Bone marrow (tissue), 2 donors: Measurements from ENCODE around the gene FGF23.
"Not testable (repeated sequence)": the region's sequence is repeated elsewhere in the genome, so short reads cannot be mapped to it uniquely, and the experiment has no call there.

ENCODE experiments used
- DNase-seq, 2 donors: peaks; one replicate each; lab custom pipeline; 2025; lab: John Stamatoyannopoulos, UW

The FGF23 gene

DNA sequence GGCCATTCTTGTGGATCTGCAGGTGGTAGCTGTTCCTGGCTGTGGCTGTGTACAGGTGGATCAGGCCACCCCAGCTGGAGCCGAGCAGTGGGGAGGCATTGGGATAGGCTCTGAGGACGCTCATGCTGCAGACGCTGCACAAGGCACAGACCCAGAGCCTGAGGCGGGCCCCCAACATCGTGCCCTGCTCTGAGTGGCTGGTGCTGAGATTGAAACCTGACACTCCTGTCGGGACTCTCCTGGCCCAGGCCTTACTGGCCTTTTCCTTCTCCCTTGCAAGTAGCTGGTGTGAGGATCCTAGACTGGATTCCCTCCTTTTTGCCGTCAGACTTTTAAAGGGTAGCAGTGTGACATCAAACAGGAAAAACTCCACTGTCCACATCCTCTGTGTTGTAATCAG is at the start of gene FGF23:
FGF23 (minus strand) TSS at position 308 of the 400 bp plus-strand sequence; CDS start at position 178, 130 bp downstream.
- DNase-seq = no peak

DNA sequence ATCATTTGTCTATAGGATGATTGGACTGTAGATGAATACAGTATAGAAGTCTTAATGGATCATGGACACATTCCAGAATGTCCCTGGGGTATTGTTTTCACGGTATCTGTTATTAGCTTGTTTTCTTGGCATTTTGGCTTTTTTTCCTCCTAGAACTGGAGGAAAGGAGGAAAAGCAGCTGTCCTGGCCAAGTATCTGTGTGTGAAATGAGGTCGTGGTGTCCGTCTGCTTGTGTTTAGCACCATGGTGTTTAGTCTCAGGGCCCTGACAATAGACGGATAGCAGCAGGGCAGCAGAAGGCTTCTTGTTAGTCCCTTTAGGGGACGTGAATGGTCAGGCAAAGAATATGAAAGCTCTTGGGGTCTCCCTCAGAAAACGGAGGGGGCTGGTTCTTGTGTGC is 44.9 kb upstream of the FGF23 start:
- no peak for DNase-seq

DNA sequence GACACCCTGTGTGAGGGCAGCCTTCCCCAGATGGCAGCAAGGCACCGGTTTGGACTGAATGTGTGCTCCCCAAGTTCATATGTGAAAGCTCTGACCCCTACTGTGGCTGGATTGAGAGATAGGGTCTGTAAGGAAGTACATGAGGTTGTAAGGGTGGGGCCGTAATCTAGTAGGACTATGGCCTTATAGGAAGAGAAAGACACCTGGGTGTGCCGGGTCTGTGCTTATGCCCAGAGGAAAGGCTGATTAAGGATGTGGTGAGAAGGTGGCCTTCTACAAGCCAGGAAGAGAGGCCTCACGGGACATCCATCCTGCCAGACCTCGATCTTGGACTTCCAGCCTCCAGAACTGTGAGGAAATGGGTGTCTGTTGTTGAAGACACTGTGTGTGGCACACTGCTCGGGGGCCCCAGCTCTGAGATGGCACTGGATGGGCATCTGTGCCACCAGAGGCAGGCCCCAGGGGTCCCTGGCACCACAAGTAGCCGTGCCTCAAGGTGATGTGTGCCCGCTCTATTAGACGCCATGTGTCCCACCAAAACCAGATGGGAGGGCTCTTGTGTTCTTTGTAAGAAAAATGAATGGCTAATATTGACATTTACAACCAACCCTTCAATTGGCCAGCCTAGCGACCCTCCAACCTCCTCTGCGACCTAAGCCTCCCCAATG is 44.1 kb upstream of the FGF23 start:
- DNase-seq = no peak

DNA sequence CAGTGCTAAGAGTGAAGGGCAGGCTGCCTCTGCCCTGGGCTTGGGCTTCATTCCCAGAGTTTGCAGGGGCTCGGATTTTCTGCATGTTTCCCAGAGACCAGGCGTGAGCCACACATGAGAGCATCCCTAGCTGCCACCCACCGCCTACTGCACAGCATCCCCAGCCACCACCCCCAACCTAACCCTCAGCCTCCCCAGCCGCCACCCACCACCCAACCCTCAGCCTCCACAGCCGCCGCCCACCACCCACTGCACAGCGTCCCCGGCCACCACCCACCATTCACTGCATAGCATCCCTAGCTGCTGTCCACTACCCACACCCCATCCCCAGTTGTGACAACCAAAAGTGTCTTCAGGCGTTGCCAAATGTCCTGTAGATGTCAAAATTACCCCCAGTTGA is 43.5 kb upstream of the FGF23 start:
- no peak for DNase-seq

DNA sequence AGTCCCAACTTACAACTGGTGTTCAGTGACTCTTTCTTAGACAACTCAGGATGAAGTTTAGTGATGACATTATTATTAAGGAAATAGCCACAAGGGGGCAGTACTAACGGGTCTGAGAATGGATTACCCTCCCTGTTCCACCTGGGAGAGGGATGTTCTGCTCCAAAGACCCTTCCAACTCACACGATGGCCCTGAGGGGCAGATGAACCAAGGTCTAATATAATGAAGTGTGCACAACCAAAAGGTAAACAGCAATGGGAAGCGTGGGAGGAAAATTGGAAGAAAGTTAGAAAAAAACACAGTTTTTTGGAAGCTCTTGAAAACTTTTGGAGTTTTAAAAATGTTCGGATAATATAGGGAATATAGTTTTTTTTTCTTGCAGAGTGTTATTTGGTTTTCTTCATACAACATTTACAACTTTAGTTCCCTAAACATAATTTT is 42.1 kb upstream of the FGF23 start:
- peak in 1 of 2 donors; percentile 30 for DNase-seq

DNA sequence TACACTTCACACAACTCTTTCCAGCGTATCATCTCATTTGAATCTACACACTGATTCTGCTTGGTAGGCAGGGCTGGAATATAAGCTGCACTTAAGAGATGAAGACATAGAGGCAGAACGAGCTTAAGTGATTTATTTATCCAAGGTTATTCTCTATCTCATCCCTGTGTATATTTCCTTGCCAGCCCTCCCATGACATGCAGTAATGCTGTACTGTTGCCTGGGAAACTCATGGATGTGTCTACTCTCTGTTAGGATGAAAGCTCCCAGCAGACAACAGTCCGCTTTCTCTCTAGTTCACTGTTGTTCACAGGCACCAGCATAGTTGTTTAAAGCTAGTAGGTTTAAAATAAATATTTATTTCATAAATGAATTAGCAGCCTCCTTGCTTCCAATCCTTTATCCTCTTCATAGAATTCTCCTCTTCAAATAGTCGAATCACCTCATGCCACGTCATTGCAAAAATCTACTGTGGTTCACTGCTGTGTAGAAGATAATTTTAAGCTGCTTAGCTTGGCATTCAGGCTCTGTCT is 40.7 kb upstream of the FGF23 start:
- DNase-seq = no peak

DNA sequence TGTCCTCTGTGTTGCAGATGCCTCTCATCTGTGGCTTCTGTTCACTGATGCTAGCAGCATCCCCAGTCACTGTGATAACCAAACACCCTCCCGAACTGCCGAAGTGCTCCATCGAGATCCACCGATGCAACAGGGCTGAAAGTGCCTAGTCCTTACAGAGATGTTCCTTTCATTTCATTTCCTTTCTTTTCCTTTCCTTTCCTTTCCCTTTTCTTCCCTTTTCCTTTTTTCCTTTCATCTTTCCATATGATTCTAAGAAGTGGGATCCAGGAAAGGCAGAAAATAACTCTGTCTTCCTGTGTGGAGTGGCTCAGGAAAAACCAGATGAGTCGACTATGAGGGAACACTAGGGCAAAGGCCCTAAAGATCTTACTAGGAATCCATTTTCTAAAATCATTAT is 39.4 kb upstream of the FGF23 start:
- DNase-seq = no peak

DNA sequence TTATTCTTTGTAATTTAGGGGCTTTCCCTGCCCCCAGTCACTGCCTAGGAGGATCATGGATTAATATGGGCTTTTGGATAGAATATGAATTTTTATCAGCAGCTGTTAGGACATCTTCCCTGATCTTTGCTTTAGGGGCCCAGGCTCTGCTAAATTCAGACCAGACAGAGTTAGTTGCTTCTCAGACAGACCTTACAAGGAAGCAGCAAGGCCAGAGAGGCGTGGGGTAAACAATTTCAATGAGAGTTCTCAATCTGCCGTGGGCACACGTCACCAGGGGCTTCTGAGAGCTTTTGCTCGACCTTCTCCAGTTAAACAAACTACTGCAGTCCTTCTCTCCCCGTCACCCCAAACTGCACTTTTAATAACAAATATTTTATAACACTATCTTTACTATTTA is 38.4 kb upstream of the FGF23 start:
- DNase-seq = no peak

DNA sequence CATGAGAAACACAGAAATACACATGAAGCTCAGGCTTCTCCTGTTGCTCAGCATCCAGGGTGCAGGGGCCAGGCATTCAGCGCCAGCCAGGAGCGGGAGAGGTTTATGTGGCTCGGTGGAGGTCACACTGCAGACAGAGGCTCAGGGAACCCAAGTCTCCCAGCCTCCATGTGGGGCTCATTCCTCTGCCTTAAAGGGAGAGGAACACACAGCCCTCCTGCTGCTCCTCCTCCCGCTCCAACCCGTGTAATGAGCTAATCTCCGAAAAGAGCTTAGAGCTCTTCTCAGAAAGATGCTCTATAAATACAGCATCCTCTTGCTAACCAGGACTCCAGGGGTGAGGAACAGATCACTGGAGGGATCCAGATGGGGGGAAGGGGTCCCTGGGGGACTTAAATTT is 37.9 kb upstream of the FGF23 start:
- DNase-seq = no peak

DNA sequence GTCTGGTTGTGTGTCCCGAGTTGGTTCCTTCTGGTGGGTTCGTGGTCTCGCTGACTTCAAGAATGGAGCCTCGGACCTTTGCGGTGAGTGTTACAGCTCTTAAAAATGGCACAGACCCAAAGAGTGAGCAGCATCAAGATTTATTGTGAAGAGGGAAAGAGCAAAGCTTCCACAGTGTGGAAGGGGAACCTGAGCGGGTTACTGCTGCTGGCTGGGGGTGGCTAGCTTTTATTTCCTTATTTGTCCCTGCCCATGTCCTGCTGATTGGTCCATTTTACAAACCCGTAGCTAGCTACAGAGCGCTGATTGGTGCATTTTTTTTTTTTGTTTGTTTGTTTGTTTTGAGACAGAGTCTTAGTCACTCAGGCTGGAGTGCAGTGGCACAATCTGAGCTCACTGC is 36.8 kb upstream of the FGF23 start:
- no peak for DNase-seq

DNA sequence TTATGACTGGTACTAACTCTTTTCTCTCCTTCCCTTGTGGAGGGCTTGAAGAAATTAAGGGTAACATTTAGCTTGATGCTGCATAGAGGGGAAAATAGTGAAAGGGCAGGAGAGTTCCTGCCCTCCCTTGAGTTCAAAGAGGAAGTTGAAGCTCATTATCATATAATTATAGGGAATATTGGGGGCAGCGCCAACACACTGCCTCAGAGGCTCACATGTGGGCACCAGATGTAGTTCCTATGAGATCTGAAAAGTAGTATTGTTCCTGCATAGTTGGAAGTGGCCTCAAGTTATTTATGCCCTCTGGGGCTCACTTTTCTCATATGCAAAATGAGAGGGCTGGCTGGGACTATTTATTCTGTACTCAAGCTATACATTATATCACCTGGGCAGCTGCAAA is 33.0 kb upstream of the FGF23 start:
- DNase-seq = no peak

DNA sequence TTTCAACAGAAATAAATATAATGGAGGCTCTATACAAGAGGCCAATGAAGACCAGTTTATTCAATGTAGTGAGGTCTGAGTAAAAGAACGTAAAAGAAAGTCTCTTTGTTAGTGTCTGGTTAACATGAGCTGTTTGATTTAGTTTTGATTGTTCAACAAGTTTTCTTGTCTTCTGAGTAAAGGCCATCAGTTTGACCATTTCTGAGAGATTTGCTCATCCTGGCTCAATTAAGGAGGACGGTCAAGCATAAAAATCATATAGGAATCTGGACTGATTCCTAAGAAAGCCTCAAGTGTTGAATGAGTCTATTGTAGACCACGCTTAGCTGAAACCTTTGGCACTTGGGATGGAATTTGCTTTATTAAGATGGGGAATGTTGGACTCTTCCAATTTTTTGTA is 32.5 kb upstream of the FGF23 start:
- no peak for DNase-seq

DNA sequence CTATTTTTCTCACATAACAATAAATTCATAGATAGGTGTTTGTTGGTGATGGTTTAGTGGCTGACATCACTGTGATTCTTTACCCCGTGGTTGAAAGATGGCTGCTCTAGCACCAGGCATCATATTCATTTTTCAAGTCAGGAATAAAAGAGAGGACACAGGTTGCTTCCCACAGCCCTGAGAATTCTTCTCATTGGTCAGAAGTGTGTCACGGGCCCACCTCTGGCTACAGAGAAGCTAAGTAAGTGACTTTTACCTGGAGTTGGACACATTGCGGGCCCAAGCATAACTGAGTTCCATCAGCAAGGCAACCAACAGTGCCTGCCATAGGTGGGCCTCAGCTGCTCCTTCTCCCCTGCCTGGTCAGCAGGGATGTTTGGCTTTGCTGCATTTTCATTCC is 27.6 kb upstream of the FGF23 start:
- DNase-seq = no peak

DNA sequence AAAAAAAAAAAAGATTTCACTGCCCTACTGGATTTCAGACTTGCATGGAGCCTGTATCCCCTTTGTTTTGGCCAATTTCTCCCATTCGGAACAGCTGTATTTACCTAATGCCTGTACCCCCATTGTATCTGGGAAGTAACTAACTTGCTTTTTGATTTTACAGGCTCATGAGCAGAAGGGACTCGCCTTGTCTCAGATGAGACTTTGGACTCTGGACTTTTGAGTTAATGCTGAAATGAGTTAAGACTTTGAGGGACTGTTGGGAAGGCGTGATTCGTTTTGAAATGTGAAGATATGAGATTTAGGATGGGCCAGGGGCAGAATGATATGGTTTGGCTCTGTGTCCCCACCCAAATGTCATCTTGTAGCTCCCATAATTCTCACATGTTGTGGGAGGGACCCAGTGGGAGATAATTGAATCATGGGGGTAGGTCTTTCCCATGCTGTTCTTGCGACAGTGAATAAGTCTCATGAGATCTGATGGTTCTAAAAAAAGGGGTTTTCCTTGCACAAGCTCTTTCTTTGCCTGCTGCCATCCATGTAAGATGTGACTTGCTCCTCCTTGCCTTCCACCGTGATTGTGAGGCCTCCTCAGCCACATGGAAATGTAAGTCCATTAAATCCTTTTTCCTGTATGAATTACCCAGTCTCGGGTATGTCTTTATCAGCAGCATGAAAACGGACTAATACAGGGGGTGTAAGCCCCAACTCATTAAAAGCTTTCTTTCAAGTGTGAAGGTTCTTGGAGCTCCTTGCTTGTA is 25.5 kb upstream of the FGF23 start:
- DNase-seq = not testable (repeated sequence)

DNA sequence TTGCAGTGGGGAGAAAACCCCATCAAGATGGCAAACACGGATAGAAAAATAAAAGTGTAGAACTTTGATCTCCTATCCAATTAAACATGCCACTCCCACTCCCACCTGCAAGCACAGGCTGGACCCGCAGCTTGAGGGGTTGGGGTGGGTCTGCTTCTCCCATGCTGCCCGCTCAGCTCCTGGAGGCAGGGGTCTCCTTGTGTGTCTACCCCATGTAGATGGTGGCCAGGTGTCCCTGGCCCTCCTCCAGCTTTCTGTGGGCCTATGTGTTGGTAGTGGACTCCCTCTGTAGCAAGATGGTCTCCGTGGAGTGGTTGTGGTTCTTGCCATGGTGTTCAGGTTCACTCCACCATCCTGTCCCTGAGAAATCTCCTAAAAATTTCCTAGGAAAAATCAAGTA is 23.5 kb upstream of the FGF23 start:
- no peak for DNase-seq

DNA sequence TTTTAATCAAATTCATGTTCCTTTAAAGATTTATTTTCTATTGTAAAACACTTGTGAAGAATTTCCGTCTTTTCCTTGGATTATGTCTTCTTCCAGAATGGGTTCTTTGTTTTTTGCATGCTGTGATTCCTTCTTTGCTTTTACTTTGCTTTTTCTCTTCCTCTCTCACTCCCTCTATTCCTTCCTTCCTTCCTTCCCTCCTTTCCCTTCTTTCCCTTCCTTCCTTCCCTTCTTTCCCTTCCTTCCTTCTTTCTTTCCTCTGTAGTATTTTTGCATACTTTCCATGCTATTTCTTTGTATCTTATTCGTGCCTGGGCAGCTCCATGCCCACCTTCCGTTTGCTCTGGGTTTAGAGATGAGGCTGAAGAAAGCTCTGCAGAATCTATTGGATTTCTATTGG is 21.6 kb upstream of the FGF23 start:
- no peak for DNase-seq

DNA sequence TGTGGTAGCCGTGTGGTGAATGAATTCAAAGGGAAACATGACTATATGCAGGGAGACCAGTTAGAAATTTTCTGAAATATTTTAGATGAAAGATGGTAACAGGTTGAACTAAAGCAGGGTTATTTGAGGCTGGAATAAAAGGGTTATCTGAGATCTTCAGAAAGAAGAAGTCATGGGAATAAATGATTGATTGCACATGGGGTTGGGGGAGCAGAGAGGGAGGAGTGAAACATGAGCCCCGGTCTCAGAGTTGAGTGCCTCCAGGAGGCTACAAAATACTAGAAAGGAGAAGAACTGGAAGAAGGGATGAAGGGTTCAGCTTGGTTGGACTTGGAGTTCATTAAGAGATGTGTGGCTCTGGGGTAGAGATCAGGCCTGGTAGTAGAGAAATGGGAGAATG is 16.3 kb upstream of the FGF23 start:
- DNase-seq = peak in 1 of 2 donors; percentile 27

DNA sequence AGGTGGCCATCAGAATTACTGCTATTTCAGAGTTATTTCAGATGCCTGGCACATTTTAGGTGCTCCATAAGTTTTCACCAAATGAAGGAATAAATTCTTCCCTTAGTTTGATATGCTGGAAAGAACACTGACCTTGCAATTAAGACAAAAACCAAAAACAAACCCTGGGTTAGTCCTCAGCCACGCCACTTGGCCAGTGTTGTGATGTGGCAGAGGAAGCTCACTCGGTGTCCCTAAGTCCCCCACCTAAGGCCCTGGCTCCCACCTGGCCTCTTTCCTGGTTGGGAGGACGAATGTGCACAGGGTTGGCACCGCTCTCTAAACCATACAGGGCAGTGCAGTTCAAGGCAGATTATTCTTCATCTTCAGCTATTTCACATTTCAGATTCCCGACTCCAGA is 13.7 kb upstream of the FGF23 start:
- no peak for DNase-seq

DNA sequence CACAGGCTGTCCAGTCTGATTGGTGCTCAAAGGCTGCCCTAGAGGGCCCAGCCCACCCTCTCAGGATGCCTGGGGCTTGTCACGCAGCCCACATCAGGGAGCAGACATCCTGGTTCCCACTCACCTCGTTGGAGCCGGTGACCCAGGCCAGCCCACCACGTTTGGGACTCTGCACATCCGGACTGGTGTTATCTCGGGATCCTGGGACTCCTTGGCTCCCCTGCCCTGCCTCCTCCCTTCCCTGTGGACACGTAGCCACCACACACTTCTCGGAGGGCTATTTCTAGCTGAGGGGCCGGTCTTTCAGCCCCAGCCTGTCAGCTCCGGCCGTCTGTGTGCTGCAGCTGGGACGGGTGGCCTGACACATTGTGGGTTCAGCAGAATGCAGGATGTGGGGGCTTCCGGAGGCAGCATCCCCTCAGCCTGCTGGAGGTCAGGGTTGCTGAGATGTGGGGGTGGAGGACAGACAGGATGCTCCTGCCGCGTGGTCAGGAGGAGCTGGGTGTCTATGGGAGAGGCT is 12.8 kb upstream of the FGF23 start:
- DNase-seq = peak in 1 of 2 donors; percentile 82

DNA sequence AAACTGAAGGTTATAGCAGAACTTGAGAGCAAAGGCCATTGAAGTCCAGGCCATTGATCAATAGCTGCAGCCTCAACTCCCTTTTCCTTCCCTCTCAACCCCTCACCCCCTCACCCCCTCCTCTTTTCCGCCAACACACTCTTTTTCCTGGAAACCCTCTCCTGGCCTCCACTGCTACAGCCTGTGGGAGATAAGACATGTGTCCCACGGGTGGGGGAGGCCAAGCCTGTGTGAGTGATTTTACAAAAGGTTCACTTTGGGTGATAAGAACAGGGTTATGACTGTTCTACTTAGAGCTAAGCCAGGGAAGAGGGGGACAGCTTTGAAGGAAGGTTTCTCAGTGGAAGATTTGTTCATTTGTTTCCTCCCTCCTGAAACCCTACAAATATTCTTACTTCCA is 9.2 kb upstream of the FGF23 start:
- DNase-seq = no peak

DNA sequence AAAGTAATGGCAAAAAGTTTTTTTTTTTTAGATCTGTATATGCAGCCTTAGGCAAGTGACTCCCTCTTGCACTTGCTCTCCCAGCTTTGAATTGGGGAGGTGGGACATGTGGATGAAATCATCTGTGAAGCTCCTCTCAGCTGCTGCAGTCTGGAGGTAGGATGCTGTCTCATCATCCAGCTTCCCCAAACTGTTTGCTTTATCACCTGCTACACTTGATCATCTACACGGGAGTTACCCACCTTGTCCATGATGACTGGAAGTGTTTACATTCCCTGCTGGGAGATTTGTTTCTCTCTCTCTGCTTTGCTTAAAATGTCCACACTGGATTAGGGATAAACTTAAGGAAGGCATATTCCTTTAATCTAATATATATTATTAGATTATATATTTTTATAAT is 8.5 kb upstream of the FGF23 start:
- DNase-seq = no peak

DNA sequence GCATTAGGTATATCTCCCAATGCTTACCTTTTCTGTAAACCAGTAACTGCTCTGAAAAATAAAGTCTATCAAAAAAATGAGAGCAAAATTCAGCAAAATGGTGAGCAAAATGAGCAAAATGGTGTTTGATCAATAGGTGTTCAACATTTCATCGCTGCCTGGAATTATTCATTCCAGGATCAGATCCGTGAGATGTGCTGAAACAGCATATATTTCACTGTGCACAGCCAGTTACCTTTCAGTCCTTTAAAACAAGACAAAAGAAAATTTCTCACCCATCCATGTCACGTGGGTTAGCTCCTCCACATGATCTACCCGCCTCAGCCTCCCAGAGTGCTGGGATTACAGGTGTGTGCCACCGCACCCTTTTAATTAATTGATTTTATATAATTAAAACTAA is 8.1 kb upstream of the FGF23 start:
- no peak for DNase-seq

DNA sequence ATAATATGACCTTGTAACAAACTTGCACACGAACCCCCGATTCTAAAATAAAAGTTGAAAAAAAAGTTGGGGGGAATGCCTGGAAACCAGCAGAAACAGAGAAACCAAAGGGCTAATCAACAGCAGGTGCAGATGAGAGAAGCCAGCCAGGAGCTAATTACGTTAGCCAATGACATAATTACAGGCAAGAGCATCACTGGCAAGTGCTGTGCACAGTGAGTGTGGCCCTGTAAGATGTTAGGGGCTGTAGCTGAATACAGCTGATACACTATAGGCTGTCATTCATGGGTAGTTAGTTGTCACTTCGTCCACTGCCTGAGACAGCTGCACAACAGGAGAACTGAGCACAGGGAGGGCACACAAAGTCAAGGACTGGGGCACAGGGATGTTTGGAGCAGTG is 7.3 kb upstream of the FGF23 start:
- DNase-seq = no peak
